Stimulated activated CD4-positive, alpha-beta T cell treated with anti-CD3 and anti-CD28 coated beads, Interleukin-15, amount 100 ng/mL, for 48 hours (primary cell): ENCODE measurements around the gene TBC1D10A.

Source experiments
- DNase-seq, 2 donors: peaks; one replicate each; pipeline ENCODE4 v3.0.0-alpha.2; 2020; ENCODE audit warnings: low read depth in 2 of 2

The TBC1D10A gene

GRCh38 chr22:30326706-30327362, at the start of gene TBC1D10A:
Gene TBC1D10A (minus strand): TSS chr22:30326941. CDS start chr22:30326881, 60 bp downstream.
- DNase-seq: peak; percentile 86 to 94

GRCh38 chr22:30375312-30375849, 48.6 kb upstream of the TBC1D10A start:
- no peak for DNase-seq

GRCh38 chr22:30373331-30374325, 46.9 kb upstream of the TBC1D10A start:
- DNase-seq: no peak

GRCh38 chr22:30372915-30373314, 46.2 kb upstream of the TBC1D10A start:
- no peak for DNase-seq

- no peak for DNase-seq
Measured at GRCh38 chr22:30371981-30372380, 45.2 kb upstream of the TBC1D10A start.

GRCh38 chr22:30371321-30371720, 44.6 kb upstream of the TBC1D10A start:
- no peak for DNase-seq

GRCh38 chr22:30370641-30371230, 44.0 kb upstream of the TBC1D10A start:
- no peak for DNase-seq

GRCh38 chr22:30368420-30368819, 41.7 kb upstream of the TBC1D10A start:
- no peak for DNase-seq

GRCh38 chr22:30365891-30366290, 39.1 kb upstream of the TBC1D10A start:
- DNase-seq: no peak

GRCh38 chr22:30362651-30363281, 36.0 kb upstream of the TBC1D10A start:
- no peak for DNase-seq

- DNase-seq: no peak
Measured at GRCh38 chr22:30361916-30362650, 35.3 kb upstream of the TBC1D10A start.

- no peak for DNase-seq
Measured at GRCh38 chr22:30358541-30358940, 31.8 kb upstream of the TBC1D10A start.

GRCh38 chr22:30357650-30358215, 31.0 kb upstream of the TBC1D10A start:
- DNase-seq: no peak

- DNase-seq: peak in 1 of 2 donors; percentile 14
Measured at GRCh38 chr22:30357236-30357570, 30.5 kb upstream of the TBC1D10A start.

GRCh38 chr22:30356449-30357235, 29.9 kb upstream of the TBC1D10A start, which contains the start of the genes CCDC157 and SF3A1:
Gene CCDC157 (plus strand): TSS chr22:30357007. CDS start chr22:30366001, 8,994 bp downstream.
Gene SF3A1 (minus strand): TSS chr22:30356894. CDS start chr22:30356792, 102 bp downstream.
- DNase-seq: peak; percentile 84 to 85

- no peak for DNase-seq
Measured at GRCh38 chr22:30354644-30355043, 27.9 kb upstream of the TBC1D10A start.

GRCh38 chr22:30351226-30351625, 24.5 kb upstream of the TBC1D10A start:
- no peak for DNase-seq

- no peak for DNase-seq
Measured at GRCh38 chr22:30348809-30349208, 22.1 kb upstream of the TBC1D10A start.

GRCh38 chr22:30348404-30348803, 21.7 kb upstream of the TBC1D10A start:
- no peak for DNase-seq
